ENCODE data around the gene VASH1.
"Not testable (repeated sequence)": the region's sequence is repeated elsewhere in the genome, so short reads cannot be mapped to it uniquely, and the experiment has no call there.

The VASH1 gene

DNA sequence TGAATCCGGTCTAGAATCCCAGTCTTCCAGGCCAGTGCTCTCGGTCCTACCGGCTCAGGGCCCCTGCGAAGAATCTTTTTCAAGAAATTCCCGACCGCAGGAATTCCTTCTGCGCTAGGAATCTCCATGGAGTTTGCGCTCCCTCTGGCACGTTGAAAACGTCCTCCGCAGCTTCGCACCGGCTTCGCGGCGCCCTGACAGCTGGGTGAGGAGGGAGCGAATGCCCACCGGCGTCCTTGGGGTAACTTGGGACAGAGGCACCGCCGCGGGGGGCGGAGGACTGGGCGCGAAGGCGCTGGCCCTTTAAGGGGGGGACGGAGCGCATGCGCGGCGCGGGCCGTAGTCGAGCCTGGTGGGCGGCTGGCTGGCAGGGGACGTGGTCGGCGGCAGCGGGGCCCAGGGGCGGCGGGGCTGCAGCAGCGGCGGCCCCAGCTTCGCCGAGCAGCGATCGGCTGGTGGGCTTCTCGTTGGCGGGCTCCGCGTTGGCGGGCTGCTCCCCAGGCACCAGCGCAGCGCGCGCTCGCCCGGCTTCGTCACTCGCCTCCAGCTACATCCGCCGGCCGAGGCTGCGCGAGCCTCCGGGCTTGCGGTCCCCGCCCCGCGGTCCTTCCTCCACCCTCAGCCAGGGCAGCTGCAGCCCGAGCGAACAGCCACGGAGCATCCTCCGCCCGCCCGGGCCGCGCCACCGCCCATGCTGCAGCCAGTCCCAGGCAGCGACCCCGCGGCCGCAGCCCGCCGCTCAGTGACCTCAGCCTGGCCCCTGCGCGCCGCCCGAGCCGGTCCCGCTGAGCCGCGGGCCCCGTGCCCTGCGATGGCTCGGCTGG lies at the start of gene VASH1:
VASH1 (plus strand) TSS at position 333 of the 824 bp plus-strand sequence. CDS start 1,354 bp downstream, outside the sequence.
- DNase-seq = no peak

DNA sequence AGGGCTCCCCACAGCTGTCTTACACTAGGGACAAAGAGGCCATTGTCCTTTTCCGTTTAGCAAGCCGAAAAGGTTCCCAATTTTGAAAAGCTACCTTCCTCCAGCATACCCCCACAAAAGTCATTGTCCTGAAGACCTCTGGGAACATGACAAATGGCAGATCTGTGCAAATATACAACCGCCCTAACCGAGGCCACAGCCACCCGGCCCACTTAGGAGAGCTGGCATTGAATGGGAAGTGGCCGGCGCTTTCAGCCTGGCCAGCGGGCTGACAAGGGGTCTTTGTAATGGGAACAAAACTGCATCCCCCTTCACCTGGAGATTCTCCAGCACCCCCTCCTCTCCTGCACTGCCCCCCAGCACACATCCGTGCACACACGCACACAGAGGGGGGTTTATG lies 48.1 kb upstream of the VASH1 start:
- DNase-seq = no peak

DNA sequence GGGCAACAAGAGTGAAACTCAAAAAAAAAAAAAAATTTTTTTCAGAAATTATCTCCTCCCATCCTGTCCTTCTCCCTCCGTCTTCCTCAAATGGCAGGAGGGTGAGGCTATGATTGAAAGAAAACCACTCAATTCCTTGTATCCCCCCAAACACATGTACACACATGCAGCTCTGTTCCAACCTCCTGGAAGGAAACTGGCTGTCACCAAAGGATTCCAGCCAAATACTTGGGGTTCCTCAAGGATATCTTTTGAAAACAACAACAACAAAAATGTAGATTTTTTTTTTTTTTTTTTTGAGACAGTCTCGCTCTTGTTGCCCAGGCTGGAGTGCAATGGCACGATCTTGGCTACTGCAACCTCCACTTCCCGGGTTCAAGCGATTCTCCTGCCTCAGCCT lies 46.8 kb upstream of the VASH1 start:
- no peak for DNase-seq

DNA sequence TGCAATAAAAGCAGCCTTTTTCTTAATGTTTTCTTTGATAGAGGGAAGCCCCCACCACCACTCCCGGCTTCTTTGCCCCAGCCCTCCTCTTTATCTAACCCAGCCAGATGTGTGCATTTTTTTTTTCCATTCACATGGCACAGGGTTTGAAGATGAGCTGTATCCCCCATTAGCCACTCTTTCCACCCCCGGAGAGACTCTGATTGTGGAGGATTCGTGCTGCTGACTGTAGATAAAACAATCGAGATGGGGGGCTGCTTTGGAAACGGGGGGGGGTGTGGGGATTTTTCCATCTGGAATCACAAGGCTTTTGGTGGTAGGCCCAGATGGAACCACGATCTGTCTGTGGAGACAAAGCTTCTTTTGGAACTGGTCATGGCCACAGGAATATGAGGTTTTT lies 46.2 kb upstream of the VASH1 start:
- DNase-seq = no peak

DNA sequence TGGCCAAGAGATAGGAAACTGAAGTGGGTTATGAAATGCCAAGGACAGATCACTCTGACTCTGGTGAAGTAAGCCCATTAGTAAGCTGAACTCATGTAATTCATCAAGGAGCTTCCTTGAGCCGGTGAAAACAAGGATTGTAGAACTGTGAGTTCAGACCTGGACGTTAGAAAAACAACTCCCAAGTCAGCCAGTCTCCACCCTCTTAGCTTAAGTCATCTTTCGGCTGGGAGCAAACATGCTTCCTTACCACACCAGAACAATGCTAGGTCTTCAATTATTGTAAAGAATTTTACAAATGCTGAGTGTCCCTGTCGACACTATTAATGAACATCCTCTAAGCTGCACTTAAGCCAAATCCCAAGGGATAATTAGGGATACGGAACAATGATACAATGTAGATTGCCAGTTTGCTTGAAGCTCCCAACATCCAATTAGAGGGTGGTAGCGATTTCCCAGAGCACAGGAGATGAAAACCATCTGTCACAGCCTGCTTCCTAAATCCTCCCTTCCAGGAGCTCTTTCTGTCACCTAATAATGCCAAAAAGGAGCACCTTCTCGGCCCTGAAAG lies 45.7 kb upstream of the VASH1 start:
- DNase-seq = no peak

DNA sequence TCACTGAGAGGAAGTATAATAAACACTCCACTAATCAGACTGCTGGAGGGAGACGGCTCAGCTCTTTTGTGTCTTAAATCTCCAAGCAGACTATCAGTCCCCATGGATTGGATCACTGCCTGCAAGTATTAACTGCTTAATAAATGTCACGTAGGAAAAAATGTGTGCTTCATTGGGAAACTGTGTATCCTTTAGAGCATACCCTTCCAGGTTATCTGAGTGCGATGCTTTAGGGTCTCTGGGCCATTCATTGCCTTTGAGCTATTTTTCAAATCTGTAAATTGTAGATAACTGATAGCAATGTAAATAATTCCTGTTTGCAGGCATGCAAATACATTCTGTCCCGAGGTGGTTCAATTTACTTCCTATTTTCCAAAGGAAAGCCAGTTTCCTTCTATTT lies 45.0 kb upstream of the VASH1 start:
- DNase-seq = no peak

DNA sequence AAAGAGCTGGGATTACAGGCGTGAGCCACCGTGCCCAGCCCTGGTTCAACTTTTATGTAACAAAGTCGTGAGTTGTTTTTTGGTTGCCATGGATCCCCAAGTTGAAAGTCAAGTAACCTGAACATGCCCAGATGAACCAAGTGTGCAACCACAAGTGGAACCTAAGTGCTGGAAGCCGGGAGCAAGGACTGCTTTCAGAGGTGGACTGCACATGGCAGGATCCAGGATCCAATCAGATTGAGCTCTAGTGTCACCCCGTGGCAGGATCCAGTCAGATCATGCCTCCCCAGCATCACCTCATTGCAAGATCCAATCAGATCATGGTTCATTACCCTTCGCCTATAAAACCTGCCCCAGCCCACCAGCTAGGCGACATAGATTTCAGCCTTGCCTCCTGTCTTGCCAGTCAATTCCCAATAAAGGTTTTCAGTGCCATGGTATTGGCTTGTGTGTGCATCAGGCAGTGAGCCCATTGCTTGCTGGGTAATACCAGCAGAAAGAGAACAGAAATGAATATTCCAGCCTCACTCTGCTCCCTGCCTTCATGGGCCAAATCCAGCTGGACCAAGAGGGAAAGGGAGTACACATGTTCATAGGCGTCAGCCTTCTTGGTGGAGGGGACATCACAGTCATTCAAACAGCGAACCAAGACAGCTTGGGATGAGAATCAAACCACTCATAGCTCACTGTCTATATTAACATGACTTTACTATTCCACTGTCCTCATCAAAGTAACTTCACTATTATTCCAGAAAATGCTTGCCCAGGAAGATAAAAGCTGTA lies 43.6 kb upstream of the VASH1 start:
- no peak for DNase-seq

DNA sequence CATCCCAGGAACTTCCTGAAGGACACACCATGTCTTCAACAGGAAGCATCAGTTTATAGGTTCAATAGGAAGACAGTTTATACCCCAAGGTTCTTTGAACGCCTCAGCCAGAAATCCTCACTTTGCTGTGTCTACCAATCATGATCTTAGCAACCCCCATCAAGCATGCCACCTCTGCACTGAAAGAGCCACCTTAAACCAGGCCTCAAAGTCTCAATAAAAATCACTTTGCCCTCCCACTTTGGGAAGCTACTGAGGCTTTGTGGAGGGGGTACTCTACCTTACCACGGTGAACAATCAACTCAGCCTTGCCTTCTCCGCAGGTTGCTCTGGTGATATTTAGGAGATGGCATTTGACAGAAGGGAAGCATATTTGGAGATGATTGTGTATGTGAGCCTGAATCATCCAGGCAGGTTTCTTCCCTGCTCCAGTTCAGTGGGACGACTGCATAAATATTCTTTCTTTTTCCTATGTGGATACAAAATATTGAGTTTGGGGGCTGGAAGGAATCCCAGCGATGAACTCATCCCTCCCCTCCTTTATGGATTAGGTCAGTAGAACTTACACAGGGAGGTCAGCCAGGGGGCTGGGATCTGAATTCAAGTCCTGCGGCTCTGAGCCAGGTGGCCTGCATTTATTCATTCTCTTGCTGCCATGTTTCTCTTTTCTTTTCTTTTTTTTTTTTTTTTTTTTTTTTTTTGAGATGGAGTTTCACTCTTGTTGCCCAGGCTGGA lies 42.8 kb upstream of the VASH1 start:
- no peak for DNase-seq

DNA sequence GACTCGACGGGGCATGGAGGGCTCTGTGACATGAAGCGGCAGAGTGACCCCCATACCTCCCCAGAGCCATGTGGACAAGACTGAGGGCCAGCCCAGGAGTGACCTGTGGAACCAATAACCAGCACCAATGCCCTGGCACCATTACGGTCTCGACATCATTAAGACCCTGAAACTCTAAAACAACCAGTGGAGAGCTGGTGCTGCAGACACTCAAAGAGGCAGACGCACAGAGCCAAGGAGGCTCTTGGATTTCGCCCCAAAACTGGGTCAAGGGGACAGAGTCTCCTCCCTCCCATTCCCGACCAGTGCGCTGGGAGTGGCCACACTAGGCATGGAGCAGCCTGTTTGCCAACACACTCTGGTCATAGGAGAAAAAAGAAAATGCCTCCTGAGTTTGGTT lies 41.6 kb upstream of the VASH1 start:
- no peak for DNase-seq

DNA sequence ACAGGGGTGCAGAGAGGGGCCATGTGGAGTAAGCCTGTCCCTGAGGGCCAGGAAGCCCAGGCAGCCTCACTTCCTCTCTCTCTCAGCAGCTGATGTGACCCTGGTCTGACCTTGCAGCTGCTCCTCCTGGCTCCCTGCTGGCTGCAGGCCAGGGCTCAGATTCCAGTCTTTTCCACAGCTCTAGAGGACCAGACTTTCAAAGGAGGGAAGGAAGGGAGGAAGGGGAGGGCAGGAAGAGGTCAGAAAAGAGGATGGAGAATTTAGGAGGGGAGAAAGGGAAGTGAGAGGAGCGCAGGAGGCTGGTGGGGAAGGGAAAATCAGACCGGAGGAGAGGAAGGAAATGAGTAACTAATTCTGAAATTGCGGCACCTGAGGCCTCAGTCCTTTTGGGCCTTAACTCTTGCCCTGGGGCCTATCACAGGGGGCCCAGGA lies 40.9 kb upstream of the VASH1 start:
- no peak for DNase-seq

DNA sequence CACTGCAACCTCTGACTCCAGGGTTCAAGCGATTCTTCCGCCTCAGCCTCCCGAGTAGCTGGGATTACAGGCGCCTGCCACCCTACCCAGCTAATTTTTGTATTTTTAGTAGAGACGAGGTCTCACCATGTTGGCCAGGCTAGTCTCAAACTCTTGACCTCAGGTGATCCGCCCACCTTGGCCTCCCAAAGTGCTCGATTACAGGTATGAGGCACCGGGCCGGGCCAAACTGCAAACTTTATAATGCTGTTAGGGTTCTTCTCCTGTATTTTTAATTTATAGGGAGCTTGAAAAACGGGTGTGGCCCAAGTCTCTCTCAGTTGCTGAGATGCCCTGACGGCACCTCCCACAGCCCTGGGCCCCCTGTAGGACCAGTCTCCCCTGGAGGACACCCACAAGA lies 39.8 kb upstream of the VASH1 start:
- DNase-seq = not testable (repeated sequence)

DNA sequence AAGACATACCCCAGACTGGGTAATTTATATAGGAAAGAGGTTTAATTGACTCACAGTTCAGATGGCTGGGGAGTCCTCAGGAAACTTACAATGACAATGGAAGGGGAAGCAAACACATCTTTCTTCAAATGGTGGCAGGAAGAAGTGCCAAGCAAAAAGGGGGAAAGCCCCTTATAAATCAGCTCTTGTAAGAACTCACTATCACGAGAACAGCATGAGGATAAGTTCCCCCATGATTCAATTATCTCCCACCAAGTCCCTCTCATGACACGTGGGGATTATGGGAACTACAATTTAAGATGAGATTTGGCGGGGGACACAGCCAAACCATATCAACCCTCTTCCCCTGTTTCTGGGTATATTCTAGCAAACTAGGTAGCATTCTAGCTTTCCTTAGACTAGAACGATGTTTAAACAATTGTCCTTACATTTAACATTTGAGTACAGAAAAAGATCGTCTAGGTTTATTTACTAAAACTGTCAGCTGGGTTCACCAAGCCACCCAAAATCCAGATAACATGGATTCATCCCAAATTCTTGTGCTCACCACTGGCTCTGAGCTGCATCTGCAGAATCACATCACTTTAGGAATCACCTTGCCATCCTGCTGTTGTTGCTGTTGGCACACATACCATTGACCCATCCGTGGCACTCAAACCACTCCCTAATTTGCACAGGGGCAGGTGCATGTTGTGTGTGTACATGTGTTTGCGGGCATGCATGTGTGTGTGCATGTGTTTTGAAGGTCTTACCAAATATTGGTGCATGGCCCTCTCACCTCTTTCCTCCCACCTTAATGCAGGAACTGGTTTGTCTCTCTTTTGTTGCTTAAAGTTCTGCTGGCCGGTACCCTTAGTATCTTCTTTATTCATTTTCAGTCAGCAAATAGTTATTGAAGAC lies 36.4 kb upstream of the VASH1 start:
- DNase-seq = no peak

DNA sequence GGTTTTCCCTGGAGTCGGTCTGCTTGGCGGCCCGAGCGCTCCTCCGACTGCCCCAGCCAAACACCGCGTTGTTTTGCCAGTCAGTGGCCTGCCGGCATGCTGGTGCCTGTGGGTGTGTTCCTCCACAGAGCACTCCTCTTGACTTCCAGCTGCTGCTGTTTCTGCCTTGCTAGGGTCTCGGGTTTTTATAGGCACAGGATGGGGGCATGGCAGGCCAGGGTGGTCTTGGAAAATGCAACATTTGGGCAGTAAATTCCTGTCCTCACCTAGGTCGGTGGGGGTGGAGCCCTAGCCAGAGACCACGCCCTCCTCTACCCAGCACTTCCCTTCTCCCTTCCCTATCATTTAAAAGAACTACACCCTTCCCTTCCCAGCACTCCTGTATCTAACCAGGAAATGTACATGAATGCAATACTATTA lies 34.7 kb upstream of the VASH1 start:
- DNase-seq = no peak

DNA sequence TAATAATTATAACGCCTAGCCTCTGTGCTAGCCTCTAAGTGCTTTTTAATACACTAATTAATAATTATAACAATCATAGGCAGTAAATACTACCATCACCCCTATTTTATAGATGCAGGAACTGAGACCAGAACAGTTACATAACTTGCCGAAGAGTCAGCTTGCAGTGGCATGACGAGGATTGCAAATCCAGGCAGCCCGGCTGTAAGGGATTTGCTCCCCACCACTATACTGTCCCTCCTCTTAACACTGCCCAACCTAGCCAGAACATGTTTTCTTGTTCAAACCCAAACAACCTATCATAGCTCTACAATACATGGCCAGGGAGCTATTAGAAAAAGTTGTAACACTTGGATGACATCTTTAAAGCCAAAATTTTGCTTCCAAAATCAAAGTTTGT lies 33.9 kb upstream of the VASH1 start:
- DNase-seq = no peak

DNA sequence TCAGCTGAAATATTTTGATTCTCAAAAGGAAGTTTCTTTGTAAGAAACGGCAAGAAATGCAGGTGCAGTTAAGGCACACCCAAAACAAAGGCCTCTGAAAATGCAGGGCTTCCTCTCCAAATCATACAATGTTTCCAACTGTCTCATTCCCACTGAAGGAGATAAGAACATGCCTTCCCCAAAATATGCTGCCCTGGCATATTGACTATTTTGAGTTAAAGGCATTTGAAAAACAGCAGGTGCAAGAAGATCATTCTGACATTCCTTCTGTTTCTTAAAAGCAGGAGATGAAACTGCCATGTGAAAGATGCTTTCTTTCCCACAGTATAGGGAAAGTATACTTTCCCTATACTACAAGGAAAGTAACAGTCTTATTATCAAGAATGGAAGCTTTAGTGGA lies 33.4 kb upstream of the VASH1 start:
- DNase-seq = no peak

DNA sequence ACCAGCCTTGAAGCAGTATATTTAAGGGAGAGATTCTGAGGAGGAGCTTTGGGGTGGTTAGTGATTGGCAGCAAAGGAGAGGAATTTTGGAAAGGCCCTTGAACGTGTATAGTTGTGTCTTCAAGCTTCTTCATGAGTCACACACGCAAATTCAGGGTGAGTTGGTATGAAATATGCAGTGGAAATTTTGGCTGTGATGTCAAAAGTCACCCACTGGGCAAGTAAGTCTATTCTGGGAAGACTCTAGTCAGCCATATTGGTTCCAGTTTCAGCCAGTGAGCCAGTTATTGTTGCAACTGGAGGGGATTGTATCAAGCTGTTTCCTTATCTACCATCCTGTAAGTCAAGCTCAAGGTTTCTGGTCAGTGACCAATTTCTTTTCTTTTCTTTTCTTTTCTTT lies 32.0 kb upstream of the VASH1 start:
- DNase-seq = no peak

DNA sequence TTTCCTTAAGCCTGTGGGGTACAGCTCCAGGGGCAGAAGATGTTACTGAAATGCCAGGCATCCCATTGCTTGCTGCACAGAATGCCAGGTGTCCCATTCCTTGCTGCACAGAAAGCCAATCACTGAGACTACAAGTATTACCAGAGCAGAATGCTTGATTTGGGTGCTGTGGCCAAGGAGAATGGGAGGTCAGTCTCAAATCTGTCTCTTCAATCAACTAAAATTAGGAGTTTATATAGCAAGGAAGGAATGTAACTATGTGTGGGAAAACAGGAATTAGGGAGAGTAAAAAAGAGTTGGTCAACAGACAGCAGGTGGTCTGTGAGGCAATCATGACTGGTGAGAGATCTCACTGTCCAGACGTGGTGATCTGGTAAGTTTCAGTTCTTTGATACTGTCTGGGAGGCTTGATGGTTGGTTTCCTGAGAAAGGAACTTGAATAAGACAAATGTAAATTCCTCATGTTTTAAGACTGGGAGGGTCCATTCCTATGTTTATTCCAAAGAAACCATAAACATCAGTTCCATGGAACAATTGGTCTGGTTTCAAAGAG lies 31.2 kb upstream of the VASH1 start:
- DNase-seq = no peak

DNA sequence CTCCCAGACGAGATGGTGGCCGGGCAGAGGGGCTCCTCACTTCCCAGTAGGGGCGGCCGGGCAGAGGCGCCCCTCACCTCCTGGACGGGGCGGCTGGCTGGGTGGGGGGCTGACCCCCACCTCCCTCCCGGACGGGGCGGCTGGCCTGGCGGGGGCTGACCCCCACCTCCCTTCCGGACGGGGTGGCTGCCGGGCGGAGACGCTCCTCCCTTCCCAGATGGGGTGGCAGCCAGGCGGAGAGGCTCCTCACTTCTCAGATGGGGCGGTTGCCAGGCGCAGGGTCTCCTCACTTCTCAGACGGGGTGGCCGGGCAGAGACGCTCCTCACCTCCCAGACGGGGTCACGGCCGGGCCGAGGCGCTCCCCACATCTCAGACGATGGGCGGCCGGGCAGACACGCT lies 26.8 kb upstream of the VASH1 start:
- not testable (repeated sequence) for DNase-seq

DNA sequence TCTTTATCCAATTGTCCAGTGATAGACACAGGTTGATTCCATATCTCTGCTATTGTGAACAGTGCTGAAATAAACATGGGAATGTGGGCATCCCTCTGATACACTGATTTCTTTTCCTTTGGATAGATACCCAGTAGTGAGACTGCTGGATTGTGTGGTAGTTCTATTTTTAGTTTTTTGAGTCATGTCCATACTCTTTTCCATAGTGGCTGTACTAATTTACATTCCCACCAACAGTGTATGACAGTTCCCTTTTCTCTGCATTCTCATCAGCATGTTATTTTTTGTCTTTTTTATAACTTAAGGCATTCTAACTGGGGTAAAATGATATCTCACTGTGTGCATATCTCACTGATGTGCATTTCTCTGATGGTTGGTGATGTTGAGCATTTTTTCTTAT lies 24.8 kb upstream of the VASH1 start:
- DNase-seq = no peak

DNA sequence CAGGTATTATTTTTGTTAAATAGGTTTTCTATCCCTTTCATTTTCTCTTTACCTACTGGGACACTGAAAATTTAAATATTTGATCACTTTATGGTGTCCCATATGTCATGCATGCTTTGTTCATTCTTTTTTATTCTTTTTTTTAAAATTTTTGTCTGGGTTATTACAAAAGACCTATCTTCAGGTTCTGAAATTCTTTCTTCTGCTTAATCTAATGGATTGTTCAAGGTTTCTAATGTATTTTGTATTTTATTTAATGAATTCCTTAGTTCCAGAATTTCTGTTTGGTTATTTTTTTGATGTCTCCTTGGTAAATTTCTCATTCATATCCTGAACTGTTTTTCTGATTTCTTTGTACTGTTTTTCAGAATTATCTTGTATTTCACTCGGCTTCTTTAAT lies 20.2 kb upstream of the VASH1 start:
- no peak for DNase-seq

DNA sequence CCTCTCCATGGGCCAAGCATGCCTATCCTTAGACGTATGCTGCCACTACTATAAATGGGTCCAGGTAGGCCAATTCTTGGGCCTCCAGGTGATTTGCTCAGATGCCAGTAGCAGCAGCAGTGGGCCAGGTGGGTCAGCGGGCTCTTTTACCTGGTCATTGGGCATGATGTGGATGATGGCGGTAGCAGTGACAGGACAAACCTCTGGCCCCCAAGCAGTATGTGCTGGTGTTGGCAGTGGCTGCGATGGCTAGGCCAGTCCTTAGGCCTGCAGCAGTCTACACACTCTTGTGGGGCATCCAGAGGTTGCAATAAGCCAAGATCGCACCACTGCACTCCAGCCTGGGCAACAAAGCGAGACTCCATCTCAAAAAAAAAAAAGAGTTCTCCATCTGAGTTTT lies 19.1 kb upstream of the VASH1 start:
- no peak for DNase-seq

DNA sequence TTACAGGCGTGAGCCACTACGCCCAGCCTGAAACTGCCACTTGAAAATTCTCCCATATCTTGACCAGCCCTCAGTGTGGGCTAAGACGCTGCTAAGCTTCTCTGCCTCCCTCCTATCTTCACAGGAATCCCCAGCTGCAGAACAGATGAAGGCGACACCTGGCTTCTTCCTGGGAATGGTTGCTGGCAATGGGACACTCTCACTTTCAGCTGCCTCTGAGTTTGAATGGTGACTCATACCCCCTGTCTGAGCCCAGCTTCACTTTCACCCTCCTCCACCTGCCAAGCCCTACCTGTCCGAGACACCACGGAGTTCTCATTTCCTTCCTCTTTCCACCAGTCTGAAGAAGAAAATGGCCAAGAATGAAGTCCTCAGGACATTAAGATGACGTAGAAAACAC lies 18.3 kb upstream of the VASH1 start:
- DNase-seq = no peak
